GM21717 (cell line): ENCODE results near the gene SBNO2.
"Not testable (repeated sequence)": the region's sequence is repeated elsewhere in the genome, so short reads cannot be mapped to it uniquely, and the experiment has no call there.

Source experiments
- ATAC-seq: cut with Tn5 transposase; IDR thresholded peaks from one replicate; pipeline ENCODE4 v1.9.1; 2021; ENCODE audit warnings: mild to moderate bottlenecking, moderate library complexity; ENCODE audit not compliant: unreplicated experiment

The SBNO2 gene

GRCh38 chr19:1210227-1210538, 36.1 kb upstream of the SBNO2 start:
- no peak for ATAC-seq

GRCh38 chr19:1208830-1209229, 34.8 kb upstream of the SBNO2 start:
- ATAC-seq: not testable (repeated sequence)

GRCh38 chr19:1206864-1207450, 32.9 kb upstream of the SBNO2 start:
- no peak for ATAC-seq

GRCh38 chr19:1206150-1206863, 32.2 kb upstream of the SBNO2 start:
- no peak for ATAC-seq

- peak; percentile 68 for ATAC-seq
Measured at GRCh38 chr19:1205114-1206099, 31.3 kb upstream of the SBNO2 start, which contains the start of gene STK11. Gene STK11 (plus strand): TSS chr19:1205778. CDS start chr19:1206914, 1,136 bp downstream.

- ATAC-seq: not testable (repeated sequence)
Measured at GRCh38 chr19:1200614-1201013, 26.5 kb upstream of the SBNO2 start.

GRCh38 chr19:1199531-1199930, 25.5 kb upstream of the SBNO2 start:
- ATAC-seq: no peak

- no peak for ATAC-seq
Measured at GRCh38 chr19:1189419-1189818, 15.4 kb upstream of the SBNO2 start.

- ATAC-seq: no peak
Measured at GRCh38 chr19:1183543-1184172, 9.6 kb upstream of the SBNO2 start.

GRCh38 chr19:1182727-1183126, 8.7 kb upstream of the SBNO2 start:
- ATAC-seq: no peak

GRCh38 chr19:1182068-1182467, 8.0 kb upstream of the SBNO2 start:
- ATAC-seq: no peak

- no peak for ATAC-seq
Measured at GRCh38 chr19:1181606-1182005, 7.5 kb upstream of the SBNO2 start.

GRCh38 chr19:1177322-1178114, 3.5 kb upstream of the SBNO2 start:
- ATAC-seq: no peak

GRCh38 chr19:1173159-1173844, 766 bp downstream of the SBNO2 start:
- ATAC-seq: no peak

GRCh38 chr19:1172353-1173158, 1.5 kb downstream of the SBNO2 start:
- ATAC-seq: no peak

- ATAC-seq: no peak
Measured at GRCh38 chr19:1171755-1172352, 2.2 kb downstream of the SBNO2 start.

GRCh38 chr19:1170938-1171754, 2.9 kb downstream of the SBNO2 start:
- no peak for ATAC-seq
